SJCRH30 (cell line): ENCODE measurements around the gene ANGEL1. TPM values are rescaled to one million over a fixed set of nuclear protein-coding genes. Genes with fewer than 3 reads are reported as not detected.

Source experiments
- DNase-seq, 2 experiments: peaks; one replicate each; pipeline ENCODE4 v3.0.0-alpha.2; 2015 to 2020
- H3K27ac ChIP-seq: fragments of 250-450 bp; sonication (Bioruptor Pico); 2 replicates; pipeline ENCODE4 v1.5.1; 2020; ENCODE audit warnings: mild to moderate bottlenecking, moderate library complexity
- H3K27me3 ChIP-seq: fragments of 250-450 bp; sonication (Bioruptor Pico); 2 replicates; pipeline ENCODE4 v1.5.1; 2020; ENCODE audit warnings: mild to moderate bottlenecking, moderate library complexity
- H3K36me3 ChIP-seq: fragments of 250-450 bp; sonication (Bioruptor Pico); 2 replicates; pipeline ENCODE4 v1.5.1; 2020; ENCODE audit warnings: mild to moderate bottlenecking, moderate library complexity
- H3K4me1 ChIP-seq: fragments of 250-450 bp; sonication (Bioruptor Pico); 2 replicates; pipeline ENCODE4 v1.5.1; 2020; ENCODE audit warnings: mild to moderate bottlenecking, moderate library complexity
- H3K4me3 ChIP-seq: fragments of 250-450 bp; sonication (Bioruptor Pico); 2 replicates; pipeline ENCODE4 v1.5.1; 2020; ENCODE audit warnings: mild to moderate bottlenecking, moderate library complexity
- H3K9me3 ChIP-seq: fragments of 250-450 bp; sonication (Bioruptor Pico); replicated peaks from 2 replicates; pipeline ENCODE4 v1.5.1; 2020; ENCODE audit warnings: mild to moderate bottlenecking, moderate library complexity
- total RNA-seq: library from RNA; depleted of rRNA; stranded (reverse); fragments of >200 nt; shearing (Covaris generic); gene quantifications from 2 replicates; pipeline ENCODE4 v1.2.3, GENCODE V29; 2014

Gene ANGEL1
- total RNA-seq, 1 experiment from 2014 or later, result 18.3 TPM

DNA sequence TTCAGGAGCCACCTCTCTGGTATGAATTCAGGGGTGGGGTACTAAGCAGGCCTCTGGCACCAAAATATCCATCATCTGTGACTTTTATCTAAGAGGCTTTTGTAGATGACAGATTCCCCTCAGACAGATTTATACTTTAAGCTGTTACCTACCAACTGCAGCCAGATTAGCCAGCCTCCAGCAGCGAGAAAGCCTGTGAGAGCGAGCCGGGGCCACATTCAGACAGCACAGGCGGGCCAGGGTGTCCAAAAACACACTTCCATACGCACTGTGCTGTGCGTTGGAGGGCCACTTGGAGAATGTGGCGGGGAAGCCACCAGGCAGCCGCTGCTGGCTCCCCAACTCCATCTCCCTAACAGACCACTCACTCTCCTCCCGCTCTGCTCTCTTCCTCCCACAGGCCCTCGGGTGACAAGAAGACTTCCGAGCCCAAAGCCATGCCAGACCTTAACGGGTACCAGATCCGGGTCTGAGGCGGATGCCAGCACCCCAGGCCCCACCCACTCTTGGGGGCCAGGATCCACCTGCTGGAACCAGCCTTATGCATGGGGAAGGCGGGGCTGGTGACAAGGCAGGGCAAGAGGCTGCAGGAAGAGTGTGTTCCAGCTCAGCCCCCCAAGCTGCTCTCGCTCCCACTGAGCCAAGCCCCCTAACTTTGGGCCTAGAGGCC lies 34.0 kb downstream of the ANGEL1 start:
- Histone ChIP-seq H3K27ac (no peak overlapping the region), H3K36me3 (no peaks in the 10 kb centered on the region; the same call in 1 of the 2 replicates), H3K4me3 (no peak overlapping the region), H3K9me3 (no peaks in the 10 kb centered on the region), H3K27me3 (no peaks in the 10 kb centered on the region), H3K4me1 (no peaks in the 10 kb centered on the region)
- no peak for DNase-seq

DNA sequence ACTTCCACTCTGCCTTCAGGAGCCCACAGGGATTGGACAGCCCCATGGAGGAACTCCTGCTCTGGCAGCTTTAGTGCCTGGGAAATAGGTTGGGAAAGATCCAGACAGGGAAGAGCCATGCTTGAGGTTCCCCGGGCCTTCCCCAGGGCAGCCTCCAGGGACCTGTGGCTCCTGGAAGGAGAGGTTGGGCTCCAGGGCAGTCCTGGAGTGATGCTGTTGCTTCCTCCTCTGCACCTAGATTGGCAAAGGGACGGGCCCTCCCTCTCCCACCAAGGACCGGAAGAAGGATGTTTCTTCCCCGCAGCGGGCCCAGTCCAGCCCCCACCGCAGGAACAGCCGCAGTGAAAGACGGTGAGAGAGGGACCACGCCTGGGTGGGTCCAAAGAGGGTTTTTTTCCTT lies 35.0 kb downstream of the ANGEL1 start:
- no peaks in the 10 kb centered on the region for H3K27me3 ChIP-seq
- H3K4me1 ChIP-seq, result no peaks in the 10 kb centered on the region
- H3K27ac ChIP-seq, result no peak overlapping the region
- no peaks in the 10 kb centered on the region for H3K9me3 ChIP-seq
- no peaks in the 10 kb centered on the region; the same call in 1 of the 2 replicates for H3K36me3 ChIP-seq
- DNase-seq, result no peak
- H3K4me3 ChIP-seq, result no peak overlapping the region

- DNase-seq, result peak; percentile 44 to 71
- H3K4me1 ChIP-seq, result no peaks in the 10 kb centered on the region
Measured at GRCh38 chr14:76776428-76777251, 36.0 kb downstream of the ANGEL1 start.

DNA sequence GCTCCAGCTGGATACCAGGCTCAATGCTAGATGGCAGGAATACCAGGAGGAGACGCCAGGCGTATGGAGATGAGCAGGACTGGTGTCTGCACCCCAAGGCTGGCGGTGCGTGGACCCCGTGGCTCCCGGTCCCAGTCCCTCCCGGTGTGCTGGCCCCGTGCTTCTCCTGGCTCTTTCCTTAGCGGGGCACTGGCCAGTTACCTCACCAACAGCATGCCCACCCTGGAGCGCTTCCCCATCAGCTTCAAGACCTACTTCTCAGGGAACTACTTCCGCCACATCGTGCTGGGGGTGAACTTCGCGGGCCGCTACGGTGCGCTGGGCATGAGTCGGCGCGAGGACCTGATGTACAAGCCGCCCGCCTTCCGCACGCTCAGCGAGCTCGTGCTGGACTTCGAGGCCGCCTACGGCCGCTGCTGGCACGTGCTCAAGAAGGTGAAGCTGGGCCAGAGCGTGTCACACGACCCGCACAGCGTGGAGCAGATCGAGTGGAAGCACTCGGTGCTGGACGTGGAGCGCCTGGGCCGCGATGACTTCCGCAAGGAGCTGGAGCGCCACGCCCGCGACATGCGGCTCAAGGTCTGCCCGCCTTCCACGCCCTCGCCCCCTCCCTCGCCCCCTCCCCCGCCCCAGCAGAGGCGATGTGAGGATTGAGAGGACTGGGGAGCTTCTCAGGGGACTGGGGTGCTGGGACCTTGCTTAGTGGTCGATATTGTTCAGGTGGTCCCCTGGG lies 36.8 kb downstream of the ANGEL1 start:
- no peak overlapping the region for H3K27ac ChIP-seq
- H3K4me3 ChIP-seq, result no peak overlapping the region
- H3K4me1 ChIP-seq, result no peaks in the 10 kb centered on the region
- H3K36me3 ChIP-seq, result no peaks in the 10 kb centered on the region
- H3K9me3 ChIP-seq, result no peaks in the 10 kb centered on the region
- H3K27me3 ChIP-seq, result no peaks in the 10 kb centered on the region
- no peak for DNase-seq

More at GRCh38 chr14:76776428-76777251, 36.0 kb downstream of the ANGEL1 start:
- H3K27me3 ChIP-seq, result no peaks in the 10 kb centered on the region
- H3K9me3 ChIP-seq, result no peaks in the 10 kb centered on the region
- no peaks in the 10 kb centered on the region for H3K36me3 ChIP-seq
- no peak overlapping the region for H3K27ac ChIP-seq
- no peak overlapping the region for H3K4me3 ChIP-seq

- DNase-seq, result no peak
- no peaks in the 10 kb centered on the region for H3K27me3 ChIP-seq
- no peaks in the 10 kb centered on the region for H3K4me1 ChIP-seq
- no peaks in the 10 kb centered on the region for H3K9me3 ChIP-seq
- H3K4me3 ChIP-seq, result no peak overlapping the region
- H3K36me3 ChIP-seq, result no peaks in the 10 kb centered on the region
- no peak overlapping the region for H3K27ac ChIP-seq
Measured at GRCh38 chr14:76774821-76775694, 37.6 kb downstream of the ANGEL1 start.

DNA sequence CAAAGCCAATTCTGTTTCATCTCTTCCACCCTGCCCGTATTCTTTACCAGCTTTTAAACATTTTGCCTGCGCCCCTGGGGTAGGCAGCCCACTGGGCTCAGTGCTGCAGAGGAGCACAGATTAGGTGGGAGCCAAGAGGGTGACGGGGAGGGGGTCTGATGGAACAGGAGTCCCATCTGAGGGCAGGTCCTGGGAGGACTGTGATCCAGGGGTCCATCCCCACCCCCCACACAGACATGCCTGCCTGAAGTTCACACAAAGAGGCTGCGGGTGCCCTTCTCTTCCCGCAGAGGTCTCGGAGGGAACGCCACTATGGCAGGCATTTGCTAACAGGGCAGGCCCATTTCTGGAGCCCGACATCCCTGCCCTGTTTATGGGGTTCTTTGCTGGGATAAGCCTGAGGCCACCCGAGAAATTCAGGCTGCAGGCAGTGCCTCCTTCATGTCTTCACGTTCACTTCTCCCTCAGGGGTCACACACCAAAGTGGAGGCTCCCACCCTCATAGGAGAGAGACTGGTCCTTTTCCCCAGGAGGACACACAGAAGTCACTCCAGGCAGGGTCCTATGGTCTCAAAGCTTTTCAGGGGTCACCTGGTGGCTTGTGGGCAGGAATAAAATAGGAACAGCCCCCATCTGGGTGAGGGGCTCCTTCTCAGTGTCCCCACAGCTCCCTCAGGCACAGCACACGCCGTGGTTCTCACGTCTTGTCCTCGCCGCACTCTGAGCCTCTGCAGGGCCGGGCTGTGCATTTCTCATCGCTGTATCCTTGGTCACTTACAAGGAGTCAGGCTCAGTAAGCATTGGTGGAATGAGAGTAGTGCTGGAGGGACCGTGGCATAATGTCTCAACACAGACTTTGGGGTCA lies 38.5 kb downstream of the ANGEL1 start:
- H3K36me3 ChIP-seq, result no peaks in the 10 kb centered on the region
- H3K27ac ChIP-seq, result no peak overlapping the region
- no peaks in the 10 kb centered on the region for H3K27me3 ChIP-seq
- H3K4me1 ChIP-seq, result no peaks in the 10 kb centered on the region
- no peaks in the 10 kb centered on the region for H3K9me3 ChIP-seq
- DNase-seq, result no peak
- H3K4me3 ChIP-seq, result no peak overlapping the region

DNA sequence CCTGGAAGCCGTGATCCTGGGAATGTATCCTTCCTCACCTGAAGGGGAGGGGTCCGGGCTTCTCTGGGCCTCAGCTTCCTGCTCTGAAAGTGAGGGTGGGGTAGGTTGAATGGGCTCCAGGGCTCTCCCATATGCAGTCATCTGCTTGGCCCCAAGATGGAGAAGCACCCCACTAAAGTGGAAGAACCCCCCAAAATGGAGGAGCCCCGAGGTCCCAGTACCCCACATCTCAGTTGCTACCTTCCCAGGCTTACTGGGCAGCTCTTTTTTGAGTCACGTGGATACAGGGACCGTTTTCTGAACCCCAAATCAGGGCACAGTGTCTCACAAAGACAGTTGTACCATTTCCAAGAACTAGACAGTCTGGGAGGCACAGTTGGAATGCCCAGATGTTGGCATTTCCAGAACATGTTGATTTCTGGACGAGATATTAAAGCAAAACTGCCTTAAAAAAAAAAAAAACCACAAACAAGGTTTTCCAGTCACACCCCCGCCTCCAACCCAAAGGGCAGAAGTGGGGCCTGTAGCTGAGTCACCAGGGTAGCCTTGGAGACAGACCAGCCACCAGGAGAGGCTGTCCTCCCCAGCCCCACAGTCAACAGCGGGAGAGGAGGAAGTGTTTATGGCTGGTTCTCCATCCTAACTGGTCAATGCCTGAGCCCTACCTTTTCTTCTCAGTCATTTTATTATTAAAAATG lies 39.3 kb downstream of the ANGEL1 start:
- Histone ChIP-seq H3K27me3 (no peaks in the 10 kb centered on the region), H3K4me1 (no peaks in the 10 kb centered on the region), H3K4me3 (no peak overlapping the region), H3K9me3 (no peaks in the 10 kb centered on the region), H3K36me3 (no peaks in the 10 kb centered on the region), H3K27ac (no peak overlapping the region)
- no peak for DNase-seq

DNA sequence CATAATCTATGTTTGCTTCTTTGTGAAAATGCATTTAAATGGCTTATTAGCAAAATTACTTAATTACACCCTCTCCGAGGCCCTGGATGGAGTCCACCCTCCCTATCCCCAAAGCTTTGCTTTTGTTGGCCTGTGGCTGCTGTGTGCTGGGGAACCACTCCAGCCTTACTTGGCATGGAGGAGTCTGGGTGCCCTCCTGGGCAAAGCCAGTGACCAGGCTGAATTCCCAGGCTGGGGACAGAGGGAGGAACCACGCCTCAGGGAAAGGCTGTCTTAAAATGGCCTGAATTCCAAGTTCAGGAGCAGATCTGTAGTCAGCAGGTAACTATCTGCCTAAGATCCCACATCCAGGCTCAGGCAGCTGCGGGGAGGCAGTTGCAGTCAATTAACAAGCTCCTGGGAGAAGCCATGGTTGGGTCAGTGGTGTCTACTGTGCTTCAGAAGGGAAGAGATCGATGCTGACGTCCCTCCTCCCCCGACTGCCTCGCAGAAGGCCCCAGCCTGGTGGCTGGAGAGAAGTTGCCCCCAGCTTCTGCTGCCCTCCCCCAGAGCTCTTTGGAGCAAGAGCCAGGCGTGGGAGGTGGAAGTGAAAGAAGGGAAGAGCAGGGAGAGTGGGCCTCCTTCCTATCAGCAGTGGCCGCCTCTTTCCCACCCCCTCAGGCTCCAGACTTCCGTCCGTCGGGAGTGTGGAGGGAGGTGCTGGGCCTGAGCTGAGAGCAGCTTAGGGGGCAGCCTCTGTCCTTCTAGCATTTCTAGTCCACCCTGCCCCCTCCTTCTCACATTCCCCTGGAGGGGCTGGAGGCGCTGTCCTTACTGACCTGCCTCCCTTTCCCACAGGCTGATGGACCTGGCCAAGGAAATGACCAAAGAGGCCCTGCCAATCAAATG lies 40.1 kb downstream of the ANGEL1 start:
- Histone ChIP-seq H3K9me3 (no peaks in the 10 kb centered on the region), H3K4me1 (no peaks in the 10 kb centered on the region), H3K27ac (no peak overlapping the region), H3K4me3 (no peak overlapping the region), H3K27me3 (no peaks in the 10 kb centered on the region), H3K36me3 (no peaks in the 10 kb centered on the region)
- DNase-seq, result no peak

- no peaks in the 10 kb centered on the region for H3K36me3 ChIP-seq
- H3K27me3 ChIP-seq, result no peaks in the 10 kb centered on the region
- DNase-seq, result no peak
- H3K4me1 ChIP-seq, result no peaks in the 10 kb centered on the region
- H3K27ac ChIP-seq, result no peak overlapping the region
- H3K9me3 ChIP-seq, result no peaks in the 10 kb centered on the region
- no peak overlapping the region for H3K4me3 ChIP-seq
Measured at GRCh38 chr14:76771437-76771980, 41.2 kb downstream of the ANGEL1 start.

DNA sequence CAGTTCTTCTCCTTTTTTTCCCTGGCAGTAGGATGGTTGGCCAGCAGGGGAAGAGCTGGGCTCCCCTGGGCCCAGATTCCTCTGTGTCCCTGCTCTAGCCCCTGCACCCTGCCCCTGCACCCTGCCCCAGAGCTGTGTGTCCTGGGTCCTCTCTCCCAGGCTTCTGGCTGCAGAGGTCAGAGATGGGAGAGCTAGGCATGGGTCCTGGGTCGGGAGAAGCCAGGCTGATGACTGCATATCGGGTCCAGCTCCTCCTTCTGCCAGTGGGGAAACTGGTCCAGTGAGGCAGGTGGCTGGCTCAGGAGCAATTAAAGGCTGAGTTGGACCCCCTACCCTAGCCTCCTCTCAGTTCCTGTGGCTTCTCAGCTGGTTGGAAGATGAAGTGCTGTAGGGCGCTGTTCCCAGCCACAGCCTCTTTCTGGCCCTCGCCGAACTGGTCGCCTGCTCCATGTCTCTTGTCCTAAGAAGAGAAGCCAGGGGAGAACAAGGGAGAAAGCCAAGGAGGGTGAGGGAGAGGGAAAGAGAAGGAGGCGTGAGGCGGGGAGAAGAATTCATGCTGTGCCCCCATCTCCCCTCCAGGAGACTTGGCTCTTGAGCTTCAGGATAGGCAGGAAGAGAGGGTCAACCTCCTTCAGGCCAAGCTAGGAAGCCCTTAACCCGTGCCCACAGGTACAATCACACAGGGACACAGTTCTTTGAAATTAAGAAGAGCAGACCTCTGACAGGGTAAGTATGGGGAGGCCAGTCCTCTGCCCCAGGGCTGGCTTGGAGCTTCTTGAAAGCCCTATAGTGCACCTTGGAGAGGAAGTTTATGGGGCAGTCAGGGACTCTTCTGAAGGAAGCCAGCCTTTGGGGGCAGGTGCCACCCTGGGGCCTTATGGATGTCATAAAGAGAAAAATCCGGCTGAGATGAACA lies 41.9 kb downstream of the ANGEL1 start:
- H3K27ac ChIP-seq, result no peak overlapping the region
- H3K9me3 ChIP-seq, result no peaks in the 10 kb centered on the region
- H3K4me3 ChIP-seq, result no peak overlapping the region
- no peaks in the 10 kb centered on the region for H3K4me1 ChIP-seq
- H3K36me3 ChIP-seq, result no peaks in the 10 kb centered on the region
- no peak for DNase-seq
- H3K27me3 ChIP-seq, result no peaks in the 10 kb centered on the region

- Histone ChIP-seq H3K36me3 (no peaks in the 10 kb centered on the region), H3K4me1 (no peaks in the 10 kb centered on the region), H3K27me3 (no peaks in the 10 kb centered on the region), H3K27ac (no peak overlapping the region), H3K9me3 (no peaks in the 10 kb centered on the region), H3K4me3 (no peak overlapping the region)
- DNase-seq, result no peak
Measured at GRCh38 chr14:76769636-76770292, 42.9 kb downstream of the ANGEL1 start.
